Spleen (tissue), 11 donors: ENCODE results near the gene ZNF618. TPM values are rescaled to one million over a fixed set of nuclear protein-coding genes. Genes with fewer than 3 reads are reported as not detected.
A peak's percentile ranks its signal among the peaks of the same experiment; 100 is the strongest.

Experiments
- DNase-seq: peaks from one replicate; pipeline ENCODE4 v3.0.0-alpha.2; 2020
- H3K27ac ChIP-seq, 8 donors: fragments of 200-600 bp; sonication (generic) in 7 of 8; 1 replicate in 4 of 8; 2 replicates in 4 of 8; pipeline versions ENCODE4 v1.5.0 to v1.8.0; 2016 to 2021; ENCODE audit warnings: inconsistent platforms in 4 of 8, mild to moderate bottlenecking in 4 of 8, moderate library complexity in 1 of 8
- H3K27me3 ChIP-seq, 7 donors: fragments of 200-600 bp; sonication (generic) in 6 of 7; replicated peaks in 1 of 7; 1 replicate in 4 of 7; 2 replicates in 3 of 7; pipeline versions ENCODE4 v1.5.0 to v1.8.0; 2016 to 2021; ENCODE audit warnings: inconsistent platforms in 3 of 7, mild to moderate bottlenecking in 1 of 7
- H3K36me3 ChIP-seq, 6 donors: fragments of 200-600 bp; sonication (generic) in 5 of 6; 1 replicate in 4 of 6; 2 replicates in 2 of 6; pipeline versions ENCODE4 v1.5.0 to v1.8.0; 2016 to 2021; ENCODE audit warnings: inconsistent platforms in 2 of 6
- H3K4me1 ChIP-seq, 6 donors: fragments of 200-600 bp; sonication (generic) in 5 of 6; 1 replicate in 3 of 6; 2 replicates in 3 of 6; pipeline versions ENCODE4 v1.5.0 to v1.8.0; 2016 to 2021; ENCODE audit warnings: inconsistent platforms in 3 of 6
- H3K4me3 ChIP-seq, 8 donors: fragments of 200-600 bp; sonication (generic) in 7 of 8; 1 replicate in 4 of 8; 2 replicates in 4 of 8; pipeline versions ENCODE4 v1.5.0 to v1.8.0; 2016 to 2021; ENCODE audit warnings: inconsistent platforms in 4 of 8, mild to moderate bottlenecking in 4 of 8, moderate library complexity in 2 of 8
- H3K9me3 ChIP-seq, 8 donors: fragments of 200-600 bp; sonication (generic) in 7 of 8; 1 replicate in 4 of 8; 2 replicates in 4 of 8; pipeline versions ENCODE4 v1.5.0 to v1.8.0; 2016 to 2021; ENCODE audit warnings: inconsistent platforms in 4 of 8
- POLR2A ChIP-seq, 3 donors: fragments of 450-650 bp; IDR thresholded peaks; one replicate each; pipeline ENCODE4 v1.5.1; 2017; ENCODE audit warnings: antibody characterized with exemption in 3 of 3, mild to moderate bottlenecking in 1 of 3
- POLR2AphosphoS5 ChIP-seq, 3 donors: sonication (generic); formaldehyde crosslinking; IDR thresholded peaks; one replicate each; pipeline ENCODE4 v1.5.1; 2017; ENCODE audit warnings: antibody characterized with exemption in 3 of 3
- WGBS, 5 donors: extraction: QIAGEN DNeasy Blood & Tissue Kit in 3 of 5; methylation state at CpG; one replicate each; pipeline versions ENCODE4 v1.1.5 to v1.1.7; 2013 to 2018; 5-methylcytosine and 5-hydroxymethylcytosine counted together
- intact Hi-C: fragments of 100-400 bp; cut with DNase I; formaldehyde crosslinking; loops from one replicate; pipeline ENCODE4 v1.15.0; 2023; ENCODE audit warnings: low total_unique reads
- polyA plus RNA-seq, 3 donors: library from polyadenylated mRNA; stranded (reverse); fragments of 200-250 nt; gene quantifications; one replicate each; pipeline ENCODE4 v1.2.1, GENCODE V29; 2013
- total RNA-seq, 7 donors: library from RNA; depleted of rRNA in 3 of 7; stranded (reverse); fragments of >200 nt in 3 of 7; fragmentation: NEBNext Ultra II Directional in 4 of 7; extraction: Animal tissue kit (Norgen Biotek cat#: 25700) in 4 of 7; gene quantifications; one replicate each; pipeline versions ENCODE4 v1.1.0 to v1.2.1, GENCODE V29; 2016 to 2021
- TF ChIP-seq, protein P1 (sequence below), 11 experiments: fragments of 200-600 bp in 7 of 11; fragments of 450-650 bp in 4 of 11; sonication (generic) in 4 of 11; IDR thresholded peaks in 8 of 11; conservative IDR thresholded peaks in 3 of 11; 1 replicate in 7 of 11; 2 replicates in 4 of 11; pipeline versions ENCODE4 v1.4.0 to v1.8.0; 2016 to 2021; ENCODE audit warnings: antibody characterized with exemption in 11 of 11, inconsistent platforms in 4 of 11, mild to moderate bottlenecking in 1 of 11
- donor health status: healthy with polysubstance abuse.
- donor health status: DM: no; HTN: no; CAD: no; lungs with moderate emphysema.
- donor health status: DM: no; HTN: no; CAD: no.
- donor health status: Bipolar disorder and iron deficiency.
- donor health status: healthy.
- donor health status: DM: no; HTN: no; CAD: no.
- donor health status: DM: yes; HTN: yes; CAD: no.

The ZNF618 gene
- total and polyA plus RNA-seq, 10 donors: 0.58 to 14.8 (median 8.4) TPM

GRCh38 chr9:114051706-114052105, 175.6 kb downstream of the ZNF618 start:
- Histone ChIP-seq H3K9me3 (no peaks in the 10 kb centered on the region), H3K36me3 (peaks cover 0 to 61% (median 23%) of the 10 kb centered on the region in 6 donors), H3K4me1 (no peaks in the 10 kb centered on the region), H3K27ac (no peak overlapping the region), H3K27me3 (no peaks in the 10 kb centered on the region), H3K4me3 (no peak overlapping the region)
- 77 to 86% (median 79%) methylated on average over 6 to 7 of the region's 7 CpGs for WGBS, 5 donors
- no peak for TF ChIP-seq POLR2AphosphoS5 (IDR thresholded peaks at IDR 0.05)
- TF ChIP-seq POLR2A (IDR thresholded peaks at IDR 0.05): no peak
- TF ChIP-seq, protein P1, sequence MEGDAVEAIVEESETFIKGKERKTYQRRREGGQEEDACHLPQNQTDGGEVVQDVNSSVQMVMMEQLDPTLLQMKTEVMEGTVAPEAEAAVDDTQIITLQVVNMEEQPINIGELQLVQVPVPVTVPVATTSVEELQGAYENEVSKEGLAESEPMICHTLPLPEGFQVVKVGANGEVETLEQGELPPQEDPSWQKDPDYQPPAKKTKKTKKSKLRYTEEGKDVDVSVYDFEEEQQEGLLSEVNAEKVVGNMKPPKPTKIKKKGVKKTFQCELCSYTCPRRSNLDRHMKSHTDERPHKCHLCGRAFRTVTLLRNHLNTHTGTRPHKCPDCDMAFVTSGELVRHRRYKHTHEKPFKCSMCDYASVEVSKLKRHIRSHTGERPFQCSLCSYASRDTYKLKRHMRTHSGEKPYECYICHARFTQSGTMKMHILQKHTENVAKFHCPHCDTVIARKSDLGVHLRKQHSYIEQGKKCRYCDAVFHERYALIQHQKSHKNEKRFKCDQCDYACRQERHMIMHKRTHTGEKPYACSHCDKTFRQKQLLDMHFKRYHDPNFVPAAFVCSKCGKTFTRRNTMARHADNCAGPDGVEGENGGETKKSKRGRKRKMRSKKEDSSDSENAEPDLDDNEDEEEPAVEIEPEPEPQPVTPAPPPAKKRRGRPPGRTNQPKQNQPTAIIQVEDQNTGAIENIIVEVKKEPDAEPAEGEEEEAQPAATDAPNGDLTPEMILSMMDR (IDR thresholded peaks at IDR 0.05 in 8 of 11, conservative IDR thresholded peaks at IDR 0.05 in 3 of 11): no peak
- DNase-seq: peak; percentile 29
- intact Hi-C loops: no loop called here

DNA sequence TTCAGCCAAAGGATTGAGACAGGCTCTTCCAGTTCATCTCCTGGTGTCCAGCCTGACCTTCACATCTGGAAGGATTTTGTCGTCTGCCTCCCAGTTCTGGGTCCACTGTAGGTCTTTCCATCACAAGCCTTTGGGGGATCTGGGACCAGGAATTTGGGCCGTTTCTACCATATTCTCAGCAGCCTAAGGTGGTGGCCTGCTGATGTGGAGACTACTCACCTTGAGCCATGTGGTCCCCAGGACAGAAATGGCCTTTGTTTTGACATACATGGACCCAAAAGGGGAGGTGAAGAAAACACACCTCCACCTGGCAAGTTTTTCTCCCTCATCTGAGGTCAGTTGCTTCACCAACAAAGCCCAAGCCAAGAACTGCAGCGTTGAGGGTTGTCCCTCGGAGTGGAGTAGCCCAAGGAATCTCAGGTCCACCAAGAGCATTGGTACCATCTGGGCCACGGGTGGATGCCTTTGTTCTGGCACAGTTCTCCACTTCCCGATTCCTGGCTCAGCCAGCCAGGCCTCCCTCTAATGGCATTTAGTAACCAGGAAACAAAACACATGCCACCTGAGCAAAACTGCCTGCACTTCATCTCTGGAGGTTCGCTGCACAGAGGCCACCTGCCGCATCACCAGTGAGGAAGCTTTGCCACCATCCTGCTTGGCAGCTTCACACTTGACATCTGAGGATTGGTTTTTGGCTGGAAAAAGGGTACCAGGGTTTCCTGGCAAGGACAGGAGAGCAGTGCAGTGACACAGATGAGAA, 177.3 kb downstream of the ZNF618 start:
- DNase-seq: peak; percentile 29
- Histone ChIP-seq H3K27ac (no peak overlapping the region), H3K36me3 (peaks cover 0 to 53% (median 18%) of the 10 kb centered on the region in 6 donors), H3K27me3 (no peaks in the 10 kb centered on the region), H3K4me3 (no peak overlapping the region), H3K4me1 (no peaks in the 10 kb centered on the region), H3K9me3 (no peaks in the 10 kb centered on the region)
- WGBS, 5 donors: 89 to 92% (median 91%) methylated on average over 7 to 8 of the region's 8 CpGs
- intact Hi-C loops: no loop called here
- TF ChIP-seq POLR2AphosphoS5 (IDR thresholded peaks at IDR 0.05): no peak
- TF ChIP-seq POLR2A (IDR thresholded peaks at IDR 0.05): no peak
- TF ChIP-seq, protein P1 (IDR thresholded peaks at IDR 0.05 in 8 of 11, conservative IDR thresholded peaks at IDR 0.05 in 3 of 11): no peak

GRCh38 chr9:114054191-114054690, 178.1 kb downstream of the ZNF618 start:
- DNase-seq: peak; percentile 40
- no peak overlapping the region for H3K4me3 ChIP-seq
- 72 to 91% (median 80%) methylated on average over 10 of the region's 10 CpGs for WGBS, 5 donors

GRCh38 chr9:114055061-114055460, 179.0 kb downstream of the ZNF618 start:
- no peaks in the 10 kb centered on the region for H3K9me3 ChIP-seq
- peaks cover 0 to 36% (median 2%) of the 10 kb centered on the region in 6 donors for H3K36me3 ChIP-seq
- TF ChIP-seq POLR2AphosphoS5 (IDR thresholded peaks at IDR 0.05) (no peak), POLR2A (IDR thresholded peaks at IDR 0.05) (no peak)
- no peak overlapping the region for H3K4me3 ChIP-seq
- DNase-seq: peak; percentile 36
- H3K27ac ChIP-seq: no peak overlapping the region
- peaks cover 0 to 10% (median 0%) of the 10 kb centered on the region in 6 donors for H3K4me1 ChIP-seq
- intact Hi-C loops: no loop called here
- no peaks in the 10 kb centered on the region for H3K27me3 ChIP-seq
- WGBS, 5 donors: 86 to 97% (median 93%) methylated on average over 13 to 18 of the region's 18 CpGs

More at GRCh38 chr9:114054191-114054690, 178.1 kb downstream of the ZNF618 start:
- Histone ChIP-seq H3K27me3 (no peaks in the 10 kb centered on the region), H3K4me1 (peaks cover 0 to 3% (median 0%) of the 10 kb centered on the region in 6 donors), H3K9me3 (no peaks in the 10 kb centered on the region), H3K36me3 (peaks cover 0 to 44% (median 9%) of the 10 kb centered on the region in 6 donors), H3K27ac (no peak overlapping the region)
- TF ChIP-seq POLR2AphosphoS5 (IDR thresholded peaks at IDR 0.05) (no peak), POLR2A (IDR thresholded peaks at IDR 0.05) (no peak)
- TF ChIP-seq, protein P1 (IDR thresholded peaks at IDR 0.05 in 8 of 11, conservative IDR thresholded peaks at IDR 0.05 in 3 of 11): no peak
- intact Hi-C loops: no loop called here
